HEK293 (cell line): ENCODE measurements around the gene ESPL1.

ENCODE experiments used
- CTCF ChIA-PET: fragments of 350-600 bp; formaldehyde crosslinking; extraction: SDS; loops from one replicate; lab custom pipeline; 2021; ENCODE audit warnings: antibody characterized with exemption; lab: Yijun Ruan, JAX
- POLR2A ChIA-PET: fragments of 300-600 bp; formaldehyde crosslinking; extraction: SDS; loops from one replicate; lab custom pipeline; 2020; ENCODE audit warnings: antibody characterized with exemption, inconsistent platforms; lab: Yijun Ruan, JAX
- H3K27ac ChIP-seq: fragments of 200-500 bp; sonication (Bioruptor generic); 2 replicates; pipeline ENCODE4 v1.5.1; 2014; ENCODE audit warnings: low read depth, low read length, control low read depth, inconsistent platforms; ENCODE audit errors: extremely low read depth
- H3K36me3 ChIP-seq, 2 experiments: fragments of 200-500 bp in 1 of 2; sonication (Bioruptor generic) in 1 of 2; 1 replicate in 1 of 2; 2 replicates in 1 of 2; pipeline ENCODE4 v1.5.1; 2014 to 2017; ENCODE audit warnings: inconsistent platforms in 2 of 2, low read length in 2 of 2; ENCODE audit not compliant: control insufficient read depth in 2 of 2, insufficient read depth in 1 of 2
- H3K4me1 ChIP-seq: fragments of 200-500 bp; sonication (Bioruptor generic); 2 replicates; pipeline ENCODE4 v1.5.1; 2014; ENCODE audit warnings: mild to moderate bottlenecking, low read length, inconsistent platforms; ENCODE audit not compliant: control insufficient read depth, insufficient read depth
- H3K4me3 ChIP-seq: 2 replicates; pipeline ENCODE4 v1.5.1; 2011; ENCODE audit warnings: low read depth, mild to moderate bottlenecking, control low read depth, low read length, moderate library complexity
- H3K9me3 ChIP-seq: fragments of 200-500 bp; sonication (Bioruptor generic); 2 replicates; pipeline ENCODE4 v1.5.1; 2014; ENCODE audit warnings: low read depth, low read length, inconsistent platforms; ENCODE audit not compliant: control insufficient read depth, insufficient read depth
- GLIS2 ChIP-seq: fragments of 450-650 bp; formaldehyde crosslinking; IDR thresholded peaks from 2 replicates; pipeline ENCODE4 v1.5.1; 2016; ENCODE audit warnings: missing biosample characterization, missing genetic modification characterization
- HOXA7 ChIP-seq: sonication (generic); formaldehyde crosslinking; IDR thresholded peaks from 2 replicates; pipeline ENCODE4 v1.8.1; 2022; ENCODE audit warnings: missing genetic modification reagents, borderline replicate concordance
- IKZF3 ChIP-seq: fragments of 450-650 bp; IDR thresholded peaks from 2 replicates; pipeline ENCODE4 v1.5.0; 2018; ENCODE audit warnings: missing biosample characterization, mild to moderate bottlenecking, missing genetic modification characterization, moderate library complexity
- MEIS1 ChIP-seq: sonication (generic); formaldehyde crosslinking; IDR thresholded peaks from 2 replicates; pipeline ENCODE4 v1.8.1; 2022; ENCODE audit warnings: missing genetic modification reagents, mild to moderate bottlenecking, borderline replicate concordance
- PRDM1 ChIP-seq: fragments of 450-650 bp; formaldehyde crosslinking; IDR thresholded peaks from 2 replicates; pipeline ENCODE4; 2016; ENCODE audit warnings: missing biosample characterization, missing genetic modification characterization
- SCRT2 ChIP-seq: fragments of 450-650 bp; formaldehyde crosslinking; IDR thresholded peaks from 2 replicates; pipeline ENCODE4 v1.5.1; 2016; ENCODE audit warnings: missing biosample characterization, missing genetic modification characterization
- ZBTB48 ChIP-seq: fragments of 450-650 bp; formaldehyde crosslinking; IDR thresholded peaks from 2 replicates; pipeline ENCODE4 v1.5.1; 2016; ENCODE audit warnings: missing biosample characterization, missing genetic modification characterization
- ZBTB8A ChIP-seq: fragments of 450-650 bp; formaldehyde crosslinking; IDR thresholded peaks from 2 replicates; pipeline ENCODE4 v1.5.1; 2016; ENCODE audit warnings: missing biosample characterization, missing genetic modification characterization
- ZNF211 ChIP-seq: fragments of 450-650 bp; formaldehyde crosslinking; IDR thresholded peaks from 2 replicates; pipeline ENCODE4 v1.5.1; 2016; ENCODE audit warnings: low read depth, missing biosample characterization, missing genetic modification characterization
- ZNF23 ChIP-seq: fragments of 450-650 bp; formaldehyde crosslinking; IDR thresholded peaks from 2 replicates; pipeline ENCODE4 v1.5.1; 2016; ENCODE audit warnings: missing biosample characterization, missing genetic modification characterization, borderline replicate concordance
- ZNF292 ChIP-seq: fragments of 450-650 bp; formaldehyde crosslinking; IDR thresholded peaks from 2 replicates; pipeline ENCODE4 v1.5.1; 2016; ENCODE audit warnings: low read depth, missing biosample characterization, missing genetic modification characterization, borderline replicate concordance
- ZNF354C ChIP-seq: fragments of 450-650 bp; formaldehyde crosslinking; IDR thresholded peaks from 2 replicates; pipeline ENCODE4 v1.5.1; 2016; ENCODE audit warnings: missing biosample characterization, missing genetic modification characterization, low read depth, borderline replicate concordance
- ZNF37A ChIP-seq: fragments of 450-650 bp; IDR thresholded peaks from 2 replicates; pipeline ENCODE4 v1.5.1; 2018; ENCODE audit warnings: missing biosample characterization, missing genetic modification characterization
- ZNF423 ChIP-seq: fragments of 450-650 bp; formaldehyde crosslinking; IDR thresholded peaks from 2 replicates; pipeline ENCODE4 v1.5.1; 2016; ENCODE audit warnings: missing biosample characterization, missing genetic modification characterization
- ZNF473 ChIP-seq: fragments of 450-650 bp; formaldehyde crosslinking; IDR thresholded peaks from 2 replicates; pipeline ENCODE4 v1.5.1; 2017; ENCODE audit warnings: missing biosample characterization, missing genetic modification characterization
- ZNF501 ChIP-seq: fragments of 450-650 bp; formaldehyde crosslinking; IDR thresholded peaks from 2 replicates; pipeline ENCODE4 v1.5.1; 2016; ENCODE audit warnings: missing biosample characterization, missing genetic modification characterization
- ZNF623 ChIP-seq: fragments of 450-650 bp; formaldehyde crosslinking; IDR thresholded peaks from 2 replicates; pipeline ENCODE4 v1.5.1; 2016; ENCODE audit warnings: missing biosample characterization, missing genetic modification characterization
- ZNF624 ChIP-seq: fragments of 450-650 bp; formaldehyde crosslinking; IDR thresholded peaks from 2 replicates; pipeline ENCODE4 v1.5.1; 2017; ENCODE audit warnings: missing biosample characterization, missing genetic modification characterization
- ZSCAN16 ChIP-seq: fragments of 450-650 bp; formaldehyde crosslinking; IDR thresholded peaks from 2 replicates; pipeline ENCODE4 v1.5.1; 2016; ENCODE audit warnings: missing biosample characterization, missing genetic modification characterization
- TF ChIP-seq, protein P1 (sequence below): fragments of 450-650 bp; formaldehyde crosslinking; IDR thresholded peaks from 2 replicates; pipeline ENCODE4 v1.5.1; 2016; ENCODE audit warnings: missing biosample characterization, missing genetic modification characterization, low read depth
- TF ChIP-seq, protein P2 (sequence below): fragments of 450-650 bp; IDR thresholded peaks from 2 replicates; pipeline ENCODE4 v1.5.1; 2018; ENCODE audit warnings: missing biosample characterization, mild to moderate bottlenecking, missing genetic modification characterization
- TF ChIP-seq, protein P3 (sequence below): fragments of 450-650 bp; formaldehyde crosslinking; IDR thresholded peaks from 2 replicates; pipeline ENCODE4 v1.5.1; 2016; ENCODE audit warnings: missing biosample characterization, missing genetic modification characterization, low read depth
- TF ChIP-seq, protein P4 (sequence below): fragments of 450-650 bp; formaldehyde crosslinking; IDR thresholded peaks from 2 replicates; pipeline ENCODE4 v1.5.1; 2016; ENCODE audit warnings: missing biosample characterization, missing genetic modification characterization
- TF ChIP-seq, protein P5 (sequence below): fragments of 450-650 bp; formaldehyde crosslinking; IDR thresholded peaks from 2 replicates; pipeline ENCODE4 v1.5.1; 2016; ENCODE audit warnings: missing biosample characterization, missing genetic modification characterization

ESPL1 gene

DNA sequence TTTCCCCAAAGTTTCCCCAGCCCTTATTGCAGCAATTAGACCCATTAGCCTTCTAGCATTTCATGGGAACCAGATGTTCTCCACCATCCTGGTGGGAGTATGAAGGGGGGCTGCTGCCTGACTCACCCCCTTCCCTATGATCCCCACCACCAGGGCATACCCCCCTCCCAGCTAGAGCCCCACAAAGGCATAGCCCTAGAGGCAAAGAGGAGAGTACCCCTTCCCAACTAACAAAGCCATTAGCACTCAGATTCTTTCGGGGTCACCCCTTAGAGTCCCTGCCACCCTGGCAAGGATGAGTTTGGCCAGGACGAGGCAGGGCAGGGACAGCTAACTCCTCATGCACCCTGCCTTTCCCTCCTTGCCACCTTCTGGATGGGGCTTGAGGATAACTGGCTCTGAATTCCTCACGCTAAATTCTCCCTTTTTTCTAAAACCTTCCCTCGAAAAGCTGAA, 45.3 kb upstream of the ESPL1 start:
- POLR2A ChIA-PET, result interaction anchor here (0.5 to 0.6 kb wide), 2 partner anchors 12 to 113 kb away, joined by 3 to 4 read pairs; no protein-coding TSS in a partner anchor
- H3K4me3 ChIP-seq, result no peak overlapping the region
- TF ChIP-seq, protein P1, sequence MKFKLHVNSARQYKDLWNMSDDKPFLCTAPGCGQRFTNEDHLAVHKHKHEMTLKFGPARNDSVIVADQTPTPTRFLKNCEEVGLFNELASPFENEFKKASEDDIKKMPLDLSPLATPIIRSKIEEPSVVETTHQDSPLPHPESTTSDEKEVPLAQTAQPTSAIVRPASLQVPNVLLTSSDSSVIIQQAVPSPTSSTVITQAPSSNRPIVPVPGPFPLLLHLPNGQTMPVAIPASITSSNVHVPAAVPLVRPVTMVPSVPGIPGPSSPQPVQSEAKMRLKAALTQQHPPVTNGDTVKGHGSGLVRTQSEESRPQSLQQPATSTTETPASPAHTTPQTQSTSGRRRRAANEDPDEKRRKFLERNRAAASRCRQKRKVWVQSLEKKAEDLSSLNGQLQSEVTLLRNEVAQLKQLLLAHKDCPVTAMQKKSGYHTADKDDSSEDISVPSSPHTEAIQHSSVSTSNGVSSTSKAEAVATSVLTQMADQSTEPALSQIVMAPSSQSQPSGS (tag by site-specific recombination), result no peak
- TF ChIP-seq ZSCAN16 (tag by site-specific recombination) (no peak), ZNF23 (tag by site-specific recombination) (no peak), ZNF423 (no peak), GLIS2 (peak; percentile 39; the same call in 1 of the 2 replicates), ZNF623 (tag by site-specific recombination) (no peak), ZBTB48 (tag by site-specific recombination) (no peak), ZNF354C (no peak), ZNF473 (tag by site-specific recombination) (no peak), ZNF37A (tag by site-specific recombination) (no peak), ZNF501 (tag by site-specific recombination) (no peak), MEIS1 (CRISPR knock-in tag) (no peak), ZNF292 (no peak)
- TF ChIP-seq, protein P2, sequence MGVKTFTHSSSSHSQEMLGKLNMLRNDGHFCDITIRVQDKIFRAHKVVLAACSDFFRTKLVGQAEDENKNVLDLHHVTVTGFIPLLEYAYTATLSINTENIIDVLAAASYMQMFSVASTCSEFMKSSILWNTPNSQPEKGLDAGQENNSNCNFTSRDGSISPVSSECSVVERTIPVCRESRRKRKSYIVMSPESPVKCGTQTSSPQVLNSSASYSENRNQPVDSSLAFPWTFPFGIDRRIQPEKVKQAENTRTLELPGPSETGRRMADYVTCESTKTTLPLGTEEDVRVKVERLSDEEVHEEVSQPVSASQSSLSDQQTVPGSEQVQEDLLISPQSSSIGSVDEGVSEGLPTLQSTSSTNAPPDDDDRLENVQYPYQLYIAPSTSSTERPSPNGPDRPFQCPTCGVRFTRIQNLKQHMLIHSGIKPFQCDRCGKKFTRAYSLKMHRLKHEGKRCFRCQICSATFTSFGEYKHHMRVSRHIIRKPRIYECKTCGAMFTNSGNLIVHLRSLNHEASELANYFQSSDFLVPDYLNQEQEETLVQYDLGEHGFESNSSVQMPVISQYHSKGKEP (tag by site-specific recombination), result no peak
- TF ChIP-seq, protein P3, sequence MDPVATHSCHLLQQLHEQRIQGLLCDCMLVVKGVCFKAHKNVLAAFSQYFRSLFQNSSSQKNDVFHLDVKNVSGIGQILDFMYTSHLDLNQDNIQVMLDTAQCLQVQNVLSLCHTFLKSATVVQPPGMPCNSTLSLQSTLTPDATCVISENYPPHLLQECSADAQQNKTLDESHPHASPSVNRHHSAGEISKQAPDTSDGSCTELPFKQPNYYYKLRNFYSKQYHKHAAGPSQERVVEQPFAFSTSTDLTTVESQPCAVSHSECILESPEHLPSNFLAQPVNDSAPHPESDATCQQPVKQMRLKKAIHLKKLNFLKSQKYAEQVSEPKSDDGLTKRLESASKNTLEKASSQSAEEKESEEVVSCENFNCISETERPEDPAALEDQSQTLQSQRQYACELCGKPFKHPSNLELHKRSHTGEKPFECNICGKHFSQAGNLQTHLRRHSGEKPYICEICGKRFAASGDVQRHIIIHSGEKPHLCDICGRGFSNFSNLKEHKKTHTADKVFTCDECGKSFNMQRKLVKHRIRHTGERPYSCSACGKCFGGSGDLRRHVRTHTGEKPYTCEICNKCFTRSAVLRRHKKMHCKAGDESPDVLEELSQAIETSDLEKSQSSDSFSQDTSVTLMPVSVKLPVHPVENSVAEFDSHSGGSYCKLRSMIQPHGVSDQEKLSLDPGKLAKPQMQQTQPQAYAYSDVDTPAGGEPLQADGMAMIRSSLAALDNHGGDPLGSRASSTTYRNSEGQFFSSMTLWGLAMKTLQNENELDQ (tag by site-specific recombination), result no peak
- TF ChIP-seq, protein P4, sequence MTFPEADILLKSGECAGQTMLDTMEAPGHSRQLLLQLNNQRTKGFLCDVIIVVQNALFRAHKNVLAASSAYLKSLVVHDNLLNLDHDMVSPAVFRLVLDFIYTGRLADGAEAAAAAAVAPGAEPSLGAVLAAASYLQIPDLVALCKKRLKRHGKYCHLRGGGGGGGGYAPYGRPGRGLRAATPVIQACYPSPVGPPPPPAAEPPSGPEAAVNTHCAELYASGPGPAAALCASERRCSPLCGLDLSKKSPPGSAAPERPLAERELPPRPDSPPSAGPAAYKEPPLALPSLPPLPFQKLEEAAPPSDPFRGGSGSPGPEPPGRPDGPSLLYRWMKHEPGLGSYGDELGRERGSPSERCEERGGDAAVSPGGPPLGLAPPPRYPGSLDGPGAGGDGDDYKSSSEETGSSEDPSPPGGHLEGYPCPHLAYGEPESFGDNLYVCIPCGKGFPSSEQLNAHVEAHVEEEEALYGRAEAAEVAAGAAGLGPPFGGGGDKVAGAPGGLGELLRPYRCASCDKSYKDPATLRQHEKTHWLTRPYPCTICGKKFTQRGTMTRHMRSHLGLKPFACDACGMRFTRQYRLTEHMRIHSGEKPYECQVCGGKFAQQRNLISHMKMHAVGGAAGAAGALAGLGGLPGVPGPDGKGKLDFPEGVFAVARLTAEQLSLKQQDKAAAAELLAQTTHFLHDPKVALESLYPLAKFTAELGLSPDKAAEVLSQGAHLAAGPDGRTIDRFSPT (tag by site-specific recombination), result 0 out of 2 replicates have a peak, but pooled peaks have one; percentile 2
- CTCF ChIA-PET, result interaction anchor here (1.1 to 1.2 kb wide), 2 partner anchors 8 to 9 kb away, joined by 4 to 5 read pairs; no protein-coding TSS in a partner anchor
- no peaks in the 10 kb centered on the region for H3K36me3 ChIP-seq
- peaks cover 4% of the 10 kb centered on the region for H3K4me1 ChIP-seq
- no peaks in the 10 kb centered on the region for H3K9me3 ChIP-seq
- no peak overlapping the region for H3K27ac ChIP-seq

DNA sequence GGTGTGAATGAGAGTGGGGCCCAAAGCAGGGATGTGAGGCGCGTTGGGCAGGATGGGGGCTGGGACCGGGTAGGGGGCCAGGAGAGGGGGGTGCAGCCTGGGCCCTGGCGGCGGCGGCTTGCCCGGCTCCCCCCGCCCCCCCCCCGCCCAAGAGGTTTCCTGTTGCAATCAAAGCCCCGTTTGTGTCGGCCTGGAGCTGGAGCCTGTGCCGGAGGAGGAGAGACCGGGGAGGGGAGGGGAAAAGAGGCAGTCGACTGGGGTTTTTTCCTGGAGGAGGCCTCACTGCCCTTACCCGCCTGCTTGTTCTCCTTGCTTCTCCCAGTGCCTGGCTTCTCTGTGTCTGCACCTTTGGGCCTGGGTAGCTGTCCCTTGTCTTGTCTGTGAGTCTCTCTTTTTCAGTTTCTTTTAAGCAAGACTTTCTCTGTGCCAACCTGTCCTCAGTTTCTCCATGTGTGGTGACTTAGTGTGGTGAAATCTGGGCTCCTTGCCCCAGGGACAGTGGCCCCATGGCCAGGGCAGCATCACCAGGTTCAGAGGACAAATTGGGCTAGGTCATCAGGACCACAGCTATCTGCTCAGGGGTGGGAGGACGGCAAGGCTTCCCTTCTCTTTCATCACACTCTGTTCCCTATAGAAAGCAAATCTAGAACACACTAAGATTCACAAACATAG, 44.6 kb upstream of the ESPL1 start:
- Histone ChIP-seq H3K4me1 (peaks cover 4% of the 10 kb centered on the region), H3K9me3 (no peaks in the 10 kb centered on the region), H3K36me3 (no peaks in the 10 kb centered on the region), H3K4me3 (no peak overlapping the region), H3K27ac (no peak overlapping the region)
- CTCF ChIA-PET, result interaction anchor here (1.1 to 1.2 kb wide), 2 partner anchors 9 to 10 kb away, joined by 4 to 5 read pairs; no protein-coding TSS in a partner anchor
- POLR2A ChIA-PET, result no interaction called here
- no peak for TF ChIP-seq ZNF211
- no peak for TF ChIP-seq ZNF624 (tag by site-specific recombination)
- TF ChIP-seq IKZF3 (tag by site-specific recombination), result no peak
- TF ChIP-seq PRDM1 (tag by site-specific recombination), result peak; percentile 50; the same call in 1 of the 2 replicates
- no peak for TF ChIP-seq HOXA7 (CRISPR knock-in tag)
- no peak for TF ChIP-seq ZBTB8A (tag by site-specific recombination)
- TF ChIP-seq, protein P5, sequence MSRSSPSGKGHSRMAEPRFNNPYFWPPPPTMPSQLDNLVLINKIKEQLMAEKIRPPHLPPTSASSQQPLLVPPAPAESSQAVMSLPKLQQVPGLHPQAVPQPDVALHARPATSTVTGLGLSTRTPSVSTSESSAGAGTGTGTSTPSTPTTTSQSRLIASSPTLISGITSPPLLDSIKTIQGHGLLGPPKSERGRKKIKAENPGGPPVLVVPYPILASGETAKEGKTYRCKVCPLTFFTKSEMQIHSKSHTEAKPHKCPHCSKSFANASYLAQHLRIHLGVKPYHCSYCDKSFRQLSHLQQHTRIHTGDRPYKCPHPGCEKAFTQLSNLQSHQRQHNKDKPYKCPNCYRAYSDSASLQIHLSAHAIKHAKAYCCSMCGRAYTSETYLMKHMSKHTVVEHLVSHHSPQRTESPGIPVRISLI (tag by site-specific recombination), result no peak
- no peak for TF ChIP-seq SCRT2
- TF ChIP-seq, protein P4 (tag by site-specific recombination), result 0 out of 2 replicates have a peak, but pooled peaks have one; percentile 4
